ENCODE results near the gene RCBTB2.
"Not testable (repeated sequence)": the region's sequence is repeated elsewhere in the genome, so short reads cannot be mapped to it uniquely, and the experiment has no call there.

RCBTB2 gene

GRCh38 chr13:48457578-48458242, 75.2 kb downstream of the RCBTB2 start:
- H3K4me3 ChIP-seq (ENCODE audit: low read depth, low read length) = no peak overlapping the region
- no peak for TF ChIP-seq CTCF (IDR thresholded peaks at IDR 0.05; ENCODE audit: insufficient read depth, low read depth, low read length, missing control alignments)
- no peak for DNase-seq (ENCODE audit: low read depth)

GRCh38 chr13:48456546-48456945, 76.3 kb downstream of the RCBTB2 start:
- no peak for DNase-seq (ENCODE audit: low read depth)
- TF ChIP-seq CTCF (IDR thresholded peaks at IDR 0.05; ENCODE audit: insufficient read depth, low read depth, low read length, missing control alignments) = no peak
- H3K4me3 ChIP-seq (ENCODE audit: low read depth, low read length) = no peak overlapping the region

GRCh38 chr13:48451196-48451595, 81.7 kb downstream of the RCBTB2 start:
- H3K4me3 ChIP-seq (ENCODE audit: low read depth, low read length); DNase-seq (ENCODE audit: low read depth): not testable (repeated sequence)

- H3K4me3 ChIP-seq (ENCODE audit: low read depth, low read length) = no peak overlapping the region
- no peak for DNase-seq (ENCODE audit: low read depth)
- TF ChIP-seq CTCF (IDR thresholded peaks at IDR 0.05; ENCODE audit: insufficient read depth, low read depth, low read length, missing control alignments) = no peak
Measured at GRCh38 chr13:48449656-48450055, 83.2 kb downstream of the RCBTB2 start.

- H3K4me3 ChIP-seq (ENCODE audit: low read depth, low read length) = no peak overlapping the region
- DNase-seq (ENCODE audit: low read depth) = no peak
- no peak for TF ChIP-seq CTCF (IDR thresholded peaks at IDR 0.05; ENCODE audit: insufficient read depth, low read depth, low read length, missing control alignments)
Measured at GRCh38 chr13:48448959-48449614, 83.8 kb downstream of the RCBTB2 start.

GRCh38 chr13:48448285-48448958, 84.5 kb downstream of the RCBTB2 start:
- no peak for DNase-seq (ENCODE audit: low read depth)
- H3K4me3 ChIP-seq (ENCODE audit: low read depth, low read length) = no peak overlapping the region
- no peak for TF ChIP-seq CTCF (IDR thresholded peaks at IDR 0.05; ENCODE audit: insufficient read depth, low read depth, low read length, missing control alignments)

- no peak for TF ChIP-seq CTCF (IDR thresholded peaks at IDR 0.05; ENCODE audit: insufficient read depth, low read depth, low read length, missing control alignments)
- H3K4me3 ChIP-seq (ENCODE audit: low read depth, low read length) = no peak overlapping the region
- no peak for DNase-seq (ENCODE audit: low read depth)
Measured at GRCh38 chr13:48446464-48446863, 86.4 kb downstream of the RCBTB2 start.
